Transverse colon (tissue), 4 donors: ENCODE measurements around the gene DNAJB13.

Experiments
- CTCF ChIP-seq, 5 experiments: fragments of 200-600 bp in 3 of 5; fragments of 450-650 bp in 2 of 5; sonication (generic) in 3 of 5; IDR thresholded peaks; 1 replicate in 2 of 5; 2 replicates in 3 of 5; pipeline ENCODE4 v1.5.1; 2016 to 2017; ENCODE audit warnings: antibody characterized with exemption in 5 of 5, inconsistent platforms in 3 of 5, mild to moderate bottlenecking in 2 of 5, moderate library complexity in 1 of 5
- EP300 ChIP-seq: sonication (generic); formaldehyde crosslinking; IDR thresholded peaks from one replicate; pipeline ENCODE4 v1.6.1; 2017; ENCODE audit warnings: antibody characterized with exemption, low read depth
- POLR2A ChIP-seq: fragments of 450-650 bp; IDR thresholded peaks from one replicate; pipeline ENCODE4 v1.6.1; 2016; ENCODE audit warnings: antibody characterized with exemption, mild to moderate bottlenecking, moderate library complexity
- POLR2AphosphoS5 ChIP-seq, 3 donors: sonication (generic); formaldehyde crosslinking; IDR thresholded peaks; one replicate each; pipeline ENCODE4 v1.6.1; 2016; ENCODE audit warnings: antibody characterized with exemption in 3 of 3

- no peak for TF ChIP-seq CTCF (IDR thresholded peaks at IDR 0.05)
- no peak for TF ChIP-seq POLR2A
- TF ChIP-seq EP300: no peak
- TF ChIP-seq POLR2AphosphoS5 (IDR thresholded peaks at IDR 0.05): no peak
Measured at GRCh38 chr11:73995731-73996130, 44.9 kb downstream of the DNAJB13 start.
